GM12865 (cell line): Measurements from ENCODE around the gene GAS6.

ENCODE experiments used
- DNase-seq: peaks from one replicate; pipeline ENCODE4 v3.0.0; 2010; ENCODE audit warnings: low read depth
- H3K4me3 ChIP-seq: 2 replicates; pipeline ENCODE4 v1.5.1; 2011; ENCODE audit warnings: mild to moderate bottlenecking, low read depth, low read length, control low read depth
- TF ChIP-seq, protein P1 (sequence below): IDR thresholded peaks from 2 replicates; pipeline ENCODE4 v1.5.1; 2011; ENCODE audit warnings: low read length, control low read depth, low read depth, inconsistent platforms; ENCODE audit not compliant: insufficient read depth; ENCODE audit errors: missing control alignments

Gene GAS6

DNA sequence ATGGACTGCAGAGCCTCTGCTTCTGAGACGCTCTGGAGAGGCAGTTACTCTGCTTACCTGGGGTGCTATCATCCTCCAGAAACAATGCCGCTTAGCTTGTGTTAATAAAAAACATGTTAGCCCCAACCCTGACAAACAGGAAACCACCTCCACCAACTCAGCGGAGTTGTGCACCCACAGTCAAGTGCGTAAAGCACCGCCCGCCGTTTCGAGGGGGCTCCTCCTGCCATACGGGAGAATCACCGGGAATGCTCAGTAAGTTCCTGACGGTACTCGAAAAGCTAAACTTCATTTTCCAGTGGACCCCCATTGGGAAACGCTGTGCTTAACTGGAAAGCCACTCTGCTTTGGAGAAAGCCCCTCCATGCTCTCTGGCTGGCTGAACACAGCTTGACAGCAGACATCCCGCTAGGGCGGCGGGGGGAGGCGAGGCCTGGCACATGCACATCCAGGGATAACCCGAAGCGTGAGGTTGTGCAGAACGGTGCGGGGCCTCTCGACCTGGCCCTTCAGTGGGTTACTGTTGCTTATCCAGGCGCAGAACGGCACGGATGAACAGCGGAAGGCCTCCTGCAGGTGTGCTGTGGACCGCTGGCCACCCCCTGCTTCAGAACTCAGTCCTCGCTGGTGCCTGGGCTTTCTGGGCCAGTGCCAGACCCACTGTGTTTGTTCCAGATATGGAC, 17.1 kb downstream of the GAS6 start:
- DNase-seq, result no peak
- TF ChIP-seq, protein P1, sequence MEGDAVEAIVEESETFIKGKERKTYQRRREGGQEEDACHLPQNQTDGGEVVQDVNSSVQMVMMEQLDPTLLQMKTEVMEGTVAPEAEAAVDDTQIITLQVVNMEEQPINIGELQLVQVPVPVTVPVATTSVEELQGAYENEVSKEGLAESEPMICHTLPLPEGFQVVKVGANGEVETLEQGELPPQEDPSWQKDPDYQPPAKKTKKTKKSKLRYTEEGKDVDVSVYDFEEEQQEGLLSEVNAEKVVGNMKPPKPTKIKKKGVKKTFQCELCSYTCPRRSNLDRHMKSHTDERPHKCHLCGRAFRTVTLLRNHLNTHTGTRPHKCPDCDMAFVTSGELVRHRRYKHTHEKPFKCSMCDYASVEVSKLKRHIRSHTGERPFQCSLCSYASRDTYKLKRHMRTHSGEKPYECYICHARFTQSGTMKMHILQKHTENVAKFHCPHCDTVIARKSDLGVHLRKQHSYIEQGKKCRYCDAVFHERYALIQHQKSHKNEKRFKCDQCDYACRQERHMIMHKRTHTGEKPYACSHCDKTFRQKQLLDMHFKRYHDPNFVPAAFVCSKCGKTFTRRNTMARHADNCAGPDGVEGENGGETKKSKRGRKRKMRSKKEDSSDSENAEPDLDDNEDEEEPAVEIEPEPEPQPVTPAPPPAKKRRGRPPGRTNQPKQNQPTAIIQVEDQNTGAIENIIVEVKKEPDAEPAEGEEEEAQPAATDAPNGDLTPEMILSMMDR, result no peak
- no peak overlapping the region for H3K4me3 ChIP-seq

DNA sequence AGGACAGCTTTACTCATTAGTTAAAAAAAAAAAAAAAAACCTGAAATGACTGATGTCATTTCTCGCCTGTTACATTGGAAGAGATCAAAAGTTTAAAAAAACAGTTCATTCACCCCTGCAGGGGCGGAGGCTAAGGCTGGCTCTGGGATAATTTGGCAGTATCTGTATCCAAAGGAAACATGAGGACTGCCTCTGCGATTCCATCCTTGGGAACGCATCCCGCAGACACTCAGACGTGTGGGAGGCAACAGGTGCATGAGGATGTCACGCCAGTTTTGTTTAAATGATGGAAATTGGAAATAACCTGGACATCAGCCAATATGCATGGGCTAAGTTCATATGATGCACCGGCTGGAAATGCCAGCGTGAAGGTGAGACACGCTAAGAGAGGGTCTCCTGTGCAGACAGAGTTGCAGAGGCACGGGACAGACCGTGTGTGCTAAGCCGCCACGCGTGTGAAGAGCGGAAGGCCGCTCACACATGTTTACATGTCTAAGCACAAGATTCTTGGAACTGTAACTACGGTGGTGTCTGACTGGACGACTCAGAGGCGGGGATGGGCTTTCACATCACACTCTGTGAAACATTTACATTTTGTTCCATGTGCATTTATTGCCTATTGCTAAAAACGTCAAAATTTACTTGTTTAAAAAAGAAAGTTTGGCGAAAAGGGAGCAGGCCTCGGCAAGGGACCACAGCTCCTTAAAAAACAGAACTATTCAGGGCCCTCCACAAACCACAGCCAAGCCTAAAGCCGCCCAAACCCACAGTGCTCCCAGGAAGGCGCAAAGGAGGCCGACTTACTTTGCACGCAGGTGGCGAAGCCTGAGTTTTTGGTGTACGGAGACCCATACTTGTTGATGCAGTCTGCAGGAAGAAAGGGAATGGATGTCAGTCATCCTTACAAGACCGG, 17.9 kb downstream of the GAS6 start:
- H3K4me3 ChIP-seq, result no peak overlapping the region
- DNase-seq, result no peak
- TF ChIP-seq, protein P1, result no peak

- TF ChIP-seq, protein P1, result no peak
- H3K4me3 ChIP-seq, result no peak overlapping the region
- DNase-seq, result no peak
These were observed 18.8 kb downstream of the GAS6 start for GRCh38 chr13:113845055-113845454.

GRCh38 chr13:113843864-113844556, 19.9 kb downstream of the GAS6 start:
- H3K4me3 ChIP-seq, result no peak overlapping the region
- TF ChIP-seq, protein P1, result no peak
- DNase-seq, result no peak

GRCh38 chr13:113843063-113843654, 20.7 kb downstream of the GAS6 start:
- no peak for DNase-seq
- H3K4me3 ChIP-seq, result no peak overlapping the region
- TF ChIP-seq, protein P1, result no peak

DNA sequence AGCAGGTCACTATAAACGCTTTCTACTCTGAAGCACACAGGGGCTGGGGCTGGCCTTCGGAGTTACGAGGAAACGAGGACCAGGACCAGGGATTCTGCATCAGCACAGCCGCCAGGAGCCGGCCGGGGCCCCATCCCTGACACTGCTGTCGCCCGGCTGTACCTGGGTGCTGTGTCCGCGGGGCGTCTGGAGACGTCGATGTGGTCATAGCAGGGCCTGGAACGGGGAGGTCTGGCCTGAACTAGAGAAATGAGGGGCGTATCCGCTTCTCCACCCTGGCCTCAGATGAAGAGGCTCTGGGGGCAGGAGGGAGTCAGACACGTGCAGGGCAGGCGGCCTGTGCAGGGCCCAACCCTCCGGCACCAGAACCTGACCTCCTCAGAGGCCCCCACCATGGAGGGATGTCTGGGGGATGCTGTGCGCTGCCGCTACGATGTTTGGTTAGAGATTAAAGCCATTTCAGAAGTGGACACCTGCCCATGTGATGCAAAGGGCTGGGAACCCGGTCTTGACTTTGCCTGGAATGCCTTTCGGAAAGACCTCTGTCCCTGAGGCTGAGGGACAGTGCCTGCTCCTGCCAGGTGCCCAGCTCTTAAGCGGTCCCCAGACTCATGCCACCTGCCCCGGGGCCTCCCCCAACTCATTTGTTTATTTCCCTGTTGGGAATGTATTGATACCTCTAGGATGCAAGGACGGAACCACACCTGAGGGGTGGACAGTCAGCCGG, 21.4 kb downstream of the GAS6 start:
- no peak overlapping the region for H3K4me3 ChIP-seq
- DNase-seq, result no peak
- TF ChIP-seq, protein P1, result no peak
